ENCODE measurements around the gene KCTD6. TPM values are rescaled to one million over a fixed set of nuclear protein-coding genes. Genes with fewer than 3 reads are reported as not detected.

KCTD6 gene
- polyA plus RNA-seq, 1 of the 3 experiments (the other 2 are of a cell fraction), result 7.8 TPM

GRCh38 chr3:58469096-58469495 is 22.8 kb upstream of the KCTD6 start:
- Histone ChIP-seq H3K4me1 (ENCODE audit: control insufficient read depth in 1 of 2, insufficient read depth in 2 of 2, low read depth in 1 of 2, low read length in 1 of 2) (peaks cover 5 to 11% of the 10 kb centered on the region in 2 experiments; a peak in 3 of 4 replicates), H3K27me3 (ENCODE audit: insufficient read depth) (no peaks in the 10 kb centered on the region), H3K9me3 (no peaks in the 10 kb centered on the region), H3K36me3 (replicated peaks in 1 of 2; ENCODE audit: control insufficient read depth in 1 of 2, insufficient read depth in 2 of 2, low read length in 1 of 2) (no peaks in the 10 kb centered on the region), H3K9ac (no peak overlapping the region), H3K4me3 (ENCODE audit: low read depth in 2 of 2, low read length in 1 of 2) (no peak overlapping the region), H3K79me2 (ENCODE audit: insufficient read depth) (no peaks in the 10 kb centered on the region), H3K9me2 (no peaks in the 10 kb centered on the region), H2AFZ (ENCODE audit: low read depth) (no peak overlapping the region), H3F3A (replicated peaks; ENCODE audit: insufficient read depth) (no peaks in the 10 kb centered on the region), H4K20me1 (ENCODE audit: insufficient read depth) (no peaks in the 10 kb centered on the region), H3K27ac (ENCODE audit: low read depth in 2 of 2, low read length in 1 of 2) (no peak overlapping the region), H3K4me2 (no peak overlapping the region)
- CTCF ChIA-PET, result interaction anchor here (0.8 to 2.8 kb wide), 4 partner anchors 13 to 161 kb away, joined by 3 to 12 read pairs (median 4); partner anchors contain the start of gene KCTD6
- DNase-seq, result no peak
- 59% methylated on average over 4 of the region's 4 CpGs for WGBS (ENCODE audit: low lambda C conversion rate)
- TF ChIP-seq RCOR1 (IDR thresholded peaks at IDR 0.05; ENCODE audit: low read length) (no peak), SMC3 (IDR thresholded peaks at IDR 0.05; ENCODE audit: low read depth, low read length) (no peak), PBX3 (IDR thresholded peaks at IDR 0.05) (no peak), EP300 (IDR thresholded peaks at IDR 0.05; ENCODE audit: borderline replicate concordance in 1 of 2, low read depth in 1 of 2, low read length in 1 of 2) (peak in 1 of 2 experiments; percentile 49; a peak in 1 of 4 replicates)
- POLR2A ChIA-PET, result no interaction called here

GRCh38 chr3:58470363-58471024 is 21.4 kb upstream of the KCTD6 start:
- DNase-seq, result no peak
- no peaks in the 10 kb centered on the region for H4K20me1 ChIP-seq (ENCODE audit: insufficient read depth)
- no peaks in the 10 kb centered on the region for H3K9me2 ChIP-seq
- H3K4me1 ChIP-seq (ENCODE audit: control insufficient read depth in 1 of 2, insufficient read depth in 2 of 2, low read depth in 1 of 2, low read length in 1 of 2), result peaks cover 5 to 11% of the 10 kb centered on the region in 2 experiments; a peak in 3 of 4 replicates
- H3K27ac ChIP-seq (ENCODE audit: low read depth in 2 of 2, low read length in 1 of 2), result peak overlapping the region; percentile 42 to 47; a peak in 2 of 4 replicates
- no peaks in the 10 kb centered on the region for H3K79me2 ChIP-seq (ENCODE audit: insufficient read depth)
- no peak for TF ChIP-seq USF2 (IDR thresholded peaks at IDR 0.05; ENCODE audit: borderline replicate concordance, low read depth, low read length)
- TF ChIP-seq EP300 (IDR thresholded peaks at IDR 0.05; ENCODE audit: borderline replicate concordance in 1 of 2, low read depth in 1 of 2, low read length in 1 of 2), result no peak
- no peak for TF ChIP-seq SMC3 (IDR thresholded peaks at IDR 0.05; ENCODE audit: low read depth, low read length)
- no peak for TF ChIP-seq FOXM1 (IDR thresholded peaks at IDR 0.05; ENCODE audit: low read depth)
- no peak for TF ChIP-seq MAX (IDR thresholded peaks at IDR 0.05; ENCODE audit: low read depth)
- TF ChIP-seq IRF3 (IDR thresholded peaks at IDR 0.05; ENCODE audit: low read depth, low read length), result no peak
- TF ChIP-seq TEAD4 (IDR thresholded peaks at IDR 0.05; ENCODE audit: borderline replicate concordance, insufficient read depth), result no peak
- no peak for TF ChIP-seq RXRA (IDR thresholded peaks at IDR 0.05; ENCODE audit: borderline replicate concordance, low read depth)
- TF ChIP-seq RCOR1 (IDR thresholded peaks at IDR 0.05; ENCODE audit: low read length), result no peak
- TF ChIP-seq ZBTB33 (IDR thresholded peaks at IDR 0.05; ENCODE audit: borderline replicate concordance, low read depth), result no peak
- no peaks in the 10 kb centered on the region for H3K9me3 ChIP-seq
- no peaks in the 10 kb centered on the region for H3K27me3 ChIP-seq (ENCODE audit: insufficient read depth)
- POLR2A ChIA-PET, result interaction anchor here (0.8 kb wide), 1 partner anchor 20 kb away, joined by 3 read pairs; no protein-coding TSS in a partner anchor
- no peak overlapping the region for H2AFZ ChIP-seq (ENCODE audit: low read depth)
- no peak overlapping the region for H3K9ac ChIP-seq
- H3F3A ChIP-seq (replicated peaks; ENCODE audit: insufficient read depth), result no peaks in the 10 kb centered on the region
- H3K36me3 ChIP-seq (replicated peaks in 1 of 2; ENCODE audit: control insufficient read depth in 1 of 2, insufficient read depth in 2 of 2, low read length in 1 of 2), result no peaks in the 10 kb centered on the region
- peak overlapping the region; percentile 53; the same call in 1 of the 2 replicates for H3K4me2 ChIP-seq
- WGBS (ENCODE audit: low lambda C conversion rate), result 96% methylated on average over 9 of the region's 12 CpGs
- CTCF ChIA-PET, result interaction anchor here (1.2 to 1.7 kb wide), 3 partner anchors 21 to 160 kb away, joined by 4 to 6 read pairs (median 4); partner anchors contain the start of gene KCTD6
- H3K4me3 ChIP-seq (ENCODE audit: low read depth in 2 of 2, low read length in 1 of 2), result no peak overlapping the region

All from SK-N-SH (cell line).